Smooth muscle cell (in vitro differentiated cells): ENCODE measurements around the gene CLN6. TPM values are rescaled to one million over a fixed set of nuclear protein-coding genes. Genes with fewer than 3 reads are reported as not detected.

Source experiments
- DNase-seq: peaks from one replicate; lab custom pipeline; 2025; ENCODE audit not compliant: unreplicated experiment; lab: John Stamatoyannopoulos, UW
- H2AFZ ChIP-seq: fragments of 200-600 bp; sonication (generic); 2 replicates; pipeline ENCODE4 v1.6.0; 2016; ENCODE audit warnings: antibody characterized with exemption, low read depth, mild to moderate bottlenecking
- H3F3A ChIP-seq: fragments of 200-600 bp; sonication (generic); 2 replicates; pipeline ENCODE4 v1.6.0; 2017; ENCODE audit warnings: antibody characterized with exemption, low read depth
- H3K27ac ChIP-seq: fragments of 200-600 bp; sonication (generic); 2 replicates; pipeline ENCODE4 v1.5.1; 2016; ENCODE audit warnings: low read depth, mild to moderate bottlenecking
- H3K27me3 ChIP-seq: fragments of 200-600 bp; sonication (generic); 2 replicates; pipeline ENCODE4 v1.6.1; 2016; ENCODE audit warnings: low read depth, mild to moderate bottlenecking
- H3K36me3 ChIP-seq: fragments of 200-600 bp; sonication (generic); 2 replicates; pipeline ENCODE4 v1.5.1; 2016; ENCODE audit warnings: low read depth
- H3K4me1 ChIP-seq: fragments of 200-600 bp; sonication (generic); 2 replicates; pipeline ENCODE4 v1.5.1; 2016; ENCODE audit warnings: low read depth
- H3K4me2 ChIP-seq: fragments of 200-600 bp; sonication (generic); 2 replicates; pipeline ENCODE4 v1.6.0; 2016; ENCODE audit warnings: mild to moderate bottlenecking
- H3K4me3 ChIP-seq: fragments of 200-600 bp; sonication (generic); 2 replicates; pipeline ENCODE4 v1.5.1; 2016; ENCODE audit warnings: mild to moderate bottlenecking
- H3K79me2 ChIP-seq: fragments of 200-600 bp; sonication (generic); 2 replicates; pipeline ENCODE4 v1.6.0; 2016; ENCODE audit warnings: low read depth, mild to moderate bottlenecking
- H3K9ac ChIP-seq: fragments of 200-600 bp; sonication (generic); 2 replicates; pipeline ENCODE4 v1.6.0; 2016; ENCODE audit warnings: low read depth
- H3K9me3 ChIP-seq: fragments of 200-600 bp; sonication (generic); replicated peaks from 2 replicates; pipeline ENCODE4 v1.5.1; 2016; ENCODE audit warnings: low read depth
- H4K20me1 ChIP-seq: fragments of 200-600 bp; sonication (generic); 2 replicates; pipeline ENCODE4 v1.6.0; 2016; ENCODE audit warnings: low read depth
- WGBS: methylation state at CpG from one replicate; pipeline ENCODE4 v1.1.7; 2016; ENCODE audit warnings: low lambda C conversion rate; 5-methylcytosine and 5-hydroxymethylcytosine counted together
- polyA plus RNA-seq: library from polyadenylated mRNA; unstranded; fragments of >200 nt; fragmentation: Nextera tagmentation; extraction: Ambion mirVana; gene quantifications from 2 replicates; pipeline ENCODE4 v1.2.1, GENCODE V29; 2016
- total RNA-seq: library from RNA; depleted of rRNA; stranded (reverse); fragments of >200 nt; gene quantifications from 2 replicates; pipeline ENCODE4 v1.2.3, GENCODE V29; 2014
- TF ChIP-seq, protein P1 (sequence below): fragments of 200-600 bp; sonication (generic); IDR thresholded peaks from 2 replicates; pipeline ENCODE4 v1.5.1; 2017; ENCODE audit warnings: borderline replicate concordance, mild to moderate bottlenecking, antibody characterized with exemption; ENCODE audit not compliant: insufficient read depth, poor library complexity, severe bottlenecking

The CLN6 gene
- 11.5 and 15.2 TPM in 2 replicates for total RNA-seq
- 2.5 and 3.0 TPM in 2 replicates for polyA plus RNA-seq

GRCh38 chr15:68229386-68230156 lies at the start of gene CLN6:
CLN6 (minus strand) TSS chr15:68229728; CDS start chr15:68229584, 144 bp downstream.
- Histone ChIP-seq H3K36me3 (no peaks in the 10 kb centered on the region), H3K9me3 (no peaks in the 10 kb centered on the region), H3K9ac (peak within 1 kb of the TSS; percentile 81), H3K27ac (no peak within 1 kb of the TSS), H4K20me1 (peaks cover 10% of the 10 kb centered on the region), H3K79me2 (peaks cover 38% of the 10 kb centered on the region), H2AFZ (peak within 1 kb of the TSS; percentile 96), H3K4me2 (peak within 1 kb of the TSS; percentile 97), H3F3A (no peaks in the 10 kb centered on the region), H3K27me3 (no peaks in the 10 kb centered on the region), H3K4me1 (peaks cover 22% of the 10 kb centered on the region), H3K4me3 (peak within 1 kb of the TSS; percentile 99)
- TF ChIP-seq, protein P1, sequence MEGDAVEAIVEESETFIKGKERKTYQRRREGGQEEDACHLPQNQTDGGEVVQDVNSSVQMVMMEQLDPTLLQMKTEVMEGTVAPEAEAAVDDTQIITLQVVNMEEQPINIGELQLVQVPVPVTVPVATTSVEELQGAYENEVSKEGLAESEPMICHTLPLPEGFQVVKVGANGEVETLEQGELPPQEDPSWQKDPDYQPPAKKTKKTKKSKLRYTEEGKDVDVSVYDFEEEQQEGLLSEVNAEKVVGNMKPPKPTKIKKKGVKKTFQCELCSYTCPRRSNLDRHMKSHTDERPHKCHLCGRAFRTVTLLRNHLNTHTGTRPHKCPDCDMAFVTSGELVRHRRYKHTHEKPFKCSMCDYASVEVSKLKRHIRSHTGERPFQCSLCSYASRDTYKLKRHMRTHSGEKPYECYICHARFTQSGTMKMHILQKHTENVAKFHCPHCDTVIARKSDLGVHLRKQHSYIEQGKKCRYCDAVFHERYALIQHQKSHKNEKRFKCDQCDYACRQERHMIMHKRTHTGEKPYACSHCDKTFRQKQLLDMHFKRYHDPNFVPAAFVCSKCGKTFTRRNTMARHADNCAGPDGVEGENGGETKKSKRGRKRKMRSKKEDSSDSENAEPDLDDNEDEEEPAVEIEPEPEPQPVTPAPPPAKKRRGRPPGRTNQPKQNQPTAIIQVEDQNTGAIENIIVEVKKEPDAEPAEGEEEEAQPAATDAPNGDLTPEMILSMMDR = no peak
- WGBS = under 1% methylated on average over 42 of the region's 82 CpGs
- DNase-seq = peak; percentile 78

GRCh38 chr15:68278595-68279405 lies 49.3 kb upstream of the CLN6 start:
- peak overlapping the region; percentile 92 for H3K9ac ChIP-seq

DNA sequence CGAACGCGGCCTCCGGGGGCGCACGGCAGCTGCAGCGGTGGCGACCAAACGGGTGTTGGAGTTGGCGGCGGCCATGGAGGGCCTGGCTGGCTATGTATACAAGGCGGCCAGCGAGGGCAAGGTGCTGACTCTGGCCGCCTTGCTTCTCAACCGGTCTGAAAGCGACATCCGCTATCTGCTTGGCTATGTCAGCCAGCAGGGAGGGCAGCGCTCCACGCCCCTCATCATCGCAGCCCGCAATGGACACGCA lies 48.7 kb upstream of the CLN6 start:
- Histone ChIP-seq H3K36me3 (no peaks in the 10 kb centered on the region), H3K4me2 (peak overlapping the region; percentile 98), H3K4me3 (peak overlapping the region; percentile 82), H3K4me1 (peaks cover 43% of the 10 kb centered on the region), H3K9ac (peak overlapping the region; percentile 92), H3K27me3 (no peaks in the 10 kb centered on the region), H3K79me2 (peaks cover 52% of the 10 kb centered on the region), H4K20me1 (peaks cover 50% of the 10 kb centered on the region), H3F3A (peaks cover 15% of the 10 kb centered on the region), H2AFZ (peak overlapping the region; percentile 67), H3K27ac (peak overlapping the region; percentile 82), H3K9me3 (no peaks in the 10 kb centered on the region)
- TF ChIP-seq, protein P1 = no peak
- no peak for DNase-seq
- 2% methylated on average over 20 of the region's 22 CpGs for WGBS

More at GRCh38 chr15:68278595-68279405, 49.3 kb upstream of the CLN6 start:
- Histone ChIP-seq H4K20me1 (peaks cover 55% of the 10 kb centered on the region), H3F3A (peaks cover 10% of the 10 kb centered on the region), H3K9me3 (no peaks in the 10 kb centered on the region), H3K27me3 (no peaks in the 10 kb centered on the region), H3K79me2 (peaks cover 57% of the 10 kb centered on the region), H2AFZ (peak overlapping the region; percentile 67), H3K4me3 (peak overlapping the region; percentile 82), H3K36me3 (no peaks in the 10 kb centered on the region), H3K4me2 (peak overlapping the region; percentile 98), H3K27ac (peak overlapping the region; percentile 82), H3K4me1 (peaks cover 43% of the 10 kb centered on the region)
- no peak for DNase-seq
- WGBS = 3% methylated on average over 23 of the region's 23 CpGs
- TF ChIP-seq, protein P1 = no peak
